ENCODE results near the gene CSNK2A2. TPM values are rescaled to one million over a fixed set of nuclear protein-coding genes. Genes with fewer than 3 reads are reported as not detected.

The CSNK2A2 gene
- total RNA-seq, 1 donor from 2014 or later: 93.1 TPM

GRCh38 chr16:58155839-58156238 is 42.1 kb downstream of the CSNK2A2 start:
- no peak for DNase-seq (ENCODE audit: low spot score)
- no peaks in the 10 kb centered on the region for H3K9me3 Mint-ChIP-seq
- H3K27ac Mint-ChIP-seq: no peak overlapping the region
- intact Hi-C loops (cut with micrococcal nuclease): no loop called here
- H3K27me3 Mint-ChIP-seq (ENCODE audit: insufficient read depth): no peaks in the 10 kb centered on the region
- H3K4me1 Mint-ChIP-seq (ENCODE audit: low read depth): peaks cover 5% of the 10 kb centered on the region
- peaks cover 5% of the 10 kb centered on the region for H3K36me3 Mint-ChIP-seq (ENCODE audit: low read depth)
- no peak overlapping the region for H3K4me3 Mint-ChIP-seq

DNA sequence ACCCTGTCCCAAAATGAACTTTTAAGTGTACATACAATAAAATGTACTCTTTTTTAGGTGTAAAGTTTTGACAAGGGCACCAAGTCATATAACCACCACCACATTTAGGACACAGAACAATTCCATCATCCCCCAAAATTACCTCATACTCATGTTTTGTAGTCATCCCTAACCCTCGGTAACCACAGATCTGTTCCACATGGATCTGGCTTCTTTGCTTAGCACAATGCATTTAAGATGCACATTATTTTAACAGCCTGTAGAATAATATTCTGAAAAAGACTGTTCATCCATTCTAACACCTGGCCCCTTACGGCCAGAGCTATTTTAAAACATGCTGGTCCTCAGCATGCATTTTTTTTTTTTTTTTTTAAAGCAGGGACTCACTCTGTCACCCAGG is 43.6 kb downstream of the CSNK2A2 start:
- H3K36me3 Mint-ChIP-seq (ENCODE audit: low read depth): peaks cover 5% of the 10 kb centered on the region
- no peak for DNase-seq (ENCODE audit: low spot score)
- no peak overlapping the region for H3K4me3 Mint-ChIP-seq
- no peaks in the 10 kb centered on the region for H3K9me3 Mint-ChIP-seq
- peaks cover 5% of the 10 kb centered on the region for H3K4me1 Mint-ChIP-seq (ENCODE audit: low read depth)
- intact Hi-C loops (cut with micrococcal nuclease): no loop called here
- no peak overlapping the region for H3K27ac Mint-ChIP-seq
- no peaks in the 10 kb centered on the region for H3K27me3 Mint-ChIP-seq (ENCODE audit: insufficient read depth)

DNA sequence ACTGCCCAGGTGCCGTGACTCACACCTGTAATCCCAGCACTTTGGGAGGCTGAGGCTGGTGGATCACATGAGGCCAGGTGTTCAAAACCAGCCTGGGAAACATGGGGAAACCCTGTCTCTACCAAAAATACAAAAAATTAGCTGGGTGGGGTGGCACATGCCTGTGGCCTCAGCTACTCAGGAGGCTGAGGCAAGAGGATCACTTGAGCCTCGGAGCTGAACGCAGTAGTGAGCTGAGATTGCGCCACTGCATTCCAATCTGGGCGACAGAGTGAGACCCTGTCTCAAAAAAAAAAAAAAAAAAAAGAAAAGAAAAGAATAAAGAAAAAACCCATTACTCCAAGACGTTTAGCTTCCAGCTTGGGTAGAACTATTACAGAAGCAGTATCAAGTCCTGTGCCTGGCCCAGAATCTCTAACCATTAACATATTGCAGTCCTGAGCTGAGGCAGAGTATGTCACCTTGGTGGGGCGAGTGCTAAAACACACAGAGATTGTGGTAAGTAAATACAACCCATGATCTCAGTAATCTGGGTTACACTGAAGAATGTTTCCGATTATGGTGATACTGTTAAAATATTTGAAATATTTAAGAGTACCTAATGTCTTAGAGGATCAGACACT is 45.5 kb downstream of the CSNK2A2 start:
- peaks cover 5% of the 10 kb centered on the region for H3K4me1 Mint-ChIP-seq (ENCODE audit: low read depth)
- no peaks in the 10 kb centered on the region for H3K36me3 Mint-ChIP-seq (ENCODE audit: low read depth)
- DNase-seq (ENCODE audit: low spot score): no peak
- no peak overlapping the region for H3K27ac Mint-ChIP-seq
- no peak overlapping the region for H3K4me3 Mint-ChIP-seq
- intact Hi-C loops (cut with micrococcal nuclease): no loop called here
- no peaks in the 10 kb centered on the region for H3K9me3 Mint-ChIP-seq
- H3K27me3 Mint-ChIP-seq (ENCODE audit: insufficient read depth): no peaks in the 10 kb centered on the region

- intact Hi-C loops (cut with micrococcal nuclease): no loop called here
- H3K4me1 Mint-ChIP-seq (ENCODE audit: low read depth): no peaks in the 10 kb centered on the region
- H3K27ac Mint-ChIP-seq: no peak overlapping the region
- no peaks in the 10 kb centered on the region for H3K36me3 Mint-ChIP-seq (ENCODE audit: low read depth)
- H3K27me3 Mint-ChIP-seq (ENCODE audit: insufficient read depth): peaks cover 3% of the 10 kb centered on the region
- no peaks in the 10 kb centered on the region for H3K9me3 Mint-ChIP-seq
- H3K4me3 Mint-ChIP-seq: no peak overlapping the region
- no peak for DNase-seq (ENCODE audit: low spot score)
Observed at GRCh38 chr16:58148526-58148925, 49.4 kb downstream of the CSNK2A2 start.

GRCh38 chr16:58148099-58148498 is 49.8 kb downstream of the CSNK2A2 start:
- Mint-ChIP-seq H3K36me3 (ENCODE audit: low read depth) (no peaks in the 10 kb centered on the region), H3K27ac (no peak overlapping the region), H3K4me1 (ENCODE audit: low read depth) (no peaks in the 10 kb centered on the region), H3K4me3 (no peak overlapping the region), H3K27me3 (ENCODE audit: insufficient read depth) (peaks cover 3% of the 10 kb centered on the region), H3K9me3 (no peaks in the 10 kb centered on the region)
- no peak for DNase-seq (ENCODE audit: low spot score)
- intact Hi-C loops (cut with micrococcal nuclease): no loop called here

- Mint-ChIP-seq H3K9me3 (peaks cover 22% of the 10 kb centered on the region), H3K36me3 (ENCODE audit: low read depth) (peaks cover 2% of the 10 kb centered on the region), H3K27me3 (ENCODE audit: insufficient read depth) (peaks cover 3% of the 10 kb centered on the region), H3K27ac (no peak overlapping the region), H3K4me1 (ENCODE audit: low read depth) (no peaks in the 10 kb centered on the region), H3K4me3 (no peak overlapping the region)
- DNase-seq (ENCODE audit: low spot score): no peak
- intact Hi-C loops (cut with micrococcal nuclease): no loop called here
Observed at GRCh38 chr16:58138852-58139251, 59.1 kb downstream of the CSNK2A2 start.

DNA sequence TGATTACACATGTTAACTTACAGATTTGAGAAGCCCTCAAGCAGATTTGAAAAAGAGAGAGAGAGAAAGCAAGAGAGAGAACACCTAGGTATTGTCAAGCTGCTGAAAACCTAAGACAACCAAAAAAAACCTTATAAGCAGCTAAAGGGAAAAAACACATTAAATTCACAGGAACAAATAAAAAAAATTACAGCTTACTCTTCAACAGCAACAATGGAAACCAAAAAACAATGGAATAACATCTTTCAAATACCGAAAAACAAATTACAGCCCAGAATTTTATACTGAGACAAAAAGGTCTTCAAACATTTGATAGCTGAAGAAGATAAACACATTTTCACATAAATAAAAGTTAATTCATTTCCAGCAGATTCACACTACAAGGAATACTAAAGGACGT is 60.3 kb downstream of the CSNK2A2 start:
- no peak overlapping the region for H3K27ac Mint-ChIP-seq
- no peaks in the 10 kb centered on the region for H3K4me1 Mint-ChIP-seq (ENCODE audit: low read depth)
- peaks cover 2% of the 10 kb centered on the region for H3K36me3 Mint-ChIP-seq (ENCODE audit: low read depth)

DNA sequence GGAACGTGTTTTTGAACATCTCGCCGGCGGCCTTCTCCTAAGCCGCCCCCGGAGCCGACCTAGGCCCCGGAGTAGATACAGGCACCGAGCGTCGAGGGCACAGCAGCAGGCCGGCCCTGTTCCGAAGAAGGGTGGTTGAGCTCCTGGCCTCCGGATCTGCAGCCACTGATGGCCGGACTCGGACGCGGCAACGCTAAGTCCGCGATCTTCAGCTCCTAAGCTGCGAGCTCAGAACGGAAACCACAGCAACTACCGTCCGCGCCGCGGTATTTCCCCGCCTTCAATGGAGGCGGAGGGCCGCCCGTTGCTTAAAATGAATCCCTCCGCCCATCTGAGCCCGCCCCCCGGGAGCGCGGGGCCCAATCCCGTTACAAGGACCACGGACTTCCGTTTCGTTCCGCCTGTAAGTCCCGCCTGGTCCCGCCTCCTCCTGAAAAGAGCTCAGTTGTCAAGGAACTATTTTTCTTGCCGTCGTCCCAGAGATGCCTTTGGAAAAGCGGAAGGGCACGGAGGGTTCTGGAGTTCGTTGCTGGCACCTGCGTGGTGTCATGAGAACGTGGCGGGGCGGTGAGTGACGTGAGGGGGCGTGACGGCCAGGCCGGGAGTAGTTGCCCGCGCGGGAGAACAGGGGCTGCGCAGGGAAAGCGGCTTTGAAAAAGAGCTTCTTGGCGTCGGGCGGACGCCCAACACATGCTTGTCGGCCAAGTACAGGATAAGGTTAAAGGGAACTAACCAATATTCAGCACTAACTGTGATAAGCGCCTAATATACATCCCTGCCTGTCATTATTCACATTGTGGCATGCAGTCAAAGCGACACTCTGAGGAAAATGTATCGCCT is 68.6 kb downstream of the CSNK2A2 start, which contains the start of gene CFAP20:
TSS of gene CFAP20 (minus strand) at position 285 of the 840 bp plus-strand sequence. CDS start at position 19, 266 bp downstream.
- no peaks in the 10 kb centered on the region for H3K9me3 Mint-ChIP-seq

More for the DNA sequence above, 60.3 kb downstream of the CSNK2A2 start:
- H3K27me3 Mint-ChIP-seq (ENCODE audit: insufficient read depth): peaks cover 3% of the 10 kb centered on the region
- DNase-seq (ENCODE audit: low spot score): no peak
- intact Hi-C loops (cut with micrococcal nuclease): no loop called here
- H3K4me3 Mint-ChIP-seq: no peak overlapping the region
- H3K9me3 Mint-ChIP-seq: peaks cover 22% of the 10 kb centered on the region

GRCh38 chr16:58128711-58129096 is 69.2 kb downstream of the CSNK2A2 start:
- DNase-seq (ENCODE audit: low spot score): no peak
- Mint-ChIP-seq H3K4me3 (peak overlapping the region; percentile 84), H3K36me3 (ENCODE audit: low read depth) (peaks cover 6% of the 10 kb centered on the region), H3K27me3 (ENCODE audit: insufficient read depth) (no peaks in the 10 kb centered on the region), H3K9me3 (no peaks in the 10 kb centered on the region), H3K4me1 (ENCODE audit: low read depth) (peaks cover 38% of the 10 kb centered on the region), H3K27ac (peak overlapping the region; percentile 83)
- intact Hi-C loops (cut with micrococcal nuclease): loop anchor here (1.0 to 10.0 kb wide), 16 partner anchors 49 to 1194 kb away; partner anchors contain the start of genes CCDC102A, CSNK2A2, GINS3 and GOT2

More for the DNA sequence above, 68.6 kb downstream of the CSNK2A2 start, which contains the start of gene CFAP20:
- intact Hi-C loops (cut with micrococcal nuclease): loop anchor here (1.0 to 10.0 kb wide), 16 partner anchors 48 to 1195 kb away; partner anchors contain the start of genes CCDC102A, CSNK2A2, GINS3 and GOT2
- DNase-seq (ENCODE audit: low spot score): peak; percentile 96
- Mint-ChIP-seq H3K27me3 (ENCODE audit: insufficient read depth) (no peaks in the 10 kb centered on the region), H3K4me1 (ENCODE audit: low read depth) (peaks cover 32% of the 10 kb centered on the region), H3K4me3 (peak within 1 kb of the TSS; percentile 84), H3K27ac (peak within 1 kb of the TSS; percentile 83), H3K36me3 (ENCODE audit: low read depth) (peaks cover 6% of the 10 kb centered on the region)

GRCh38 chr16:58128181-58128631 is 69.7 kb downstream of the CSNK2A2 start:
- Mint-ChIP-seq H3K4me1 (ENCODE audit: low read depth) (peaks cover 40% of the 10 kb centered on the region), H3K4me3 (peak overlapping the region; percentile 84), H3K9me3 (no peaks in the 10 kb centered on the region), H3K36me3 (ENCODE audit: low read depth) (peaks cover 6% of the 10 kb centered on the region), H3K27ac (peak overlapping the region; percentile 76), H3K27me3 (ENCODE audit: insufficient read depth) (no peaks in the 10 kb centered on the region)
- no peak for DNase-seq (ENCODE audit: low spot score)
- intact Hi-C loops (cut with micrococcal nuclease): loop anchor here (2.0 to 10.0 kb wide), 8 partner anchors 49 to 1193 kb away; partner anchors contain the start of genes CCDC102A, GINS3, GOT2 and HERPUD1

- intact Hi-C loops (cut with micrococcal nuclease): loop anchor here (1.0 to 10.0 kb wide), 9 partner anchors 50 to 1193 kb away; partner anchors contain the start of genes CCDC102A, GINS3, GOT2 and HERPUD1
- Mint-ChIP-seq H3K4me1 (ENCODE audit: low read depth) (peaks cover 43% of the 10 kb centered on the region), H3K4me3 (peak overlapping the region; percentile 84), H3K9me3 (no peaks in the 10 kb centered on the region), H3K36me3 (ENCODE audit: low read depth) (peaks cover 6% of the 10 kb centered on the region), H3K27ac (peak overlapping the region; percentile 16), H3K27me3 (ENCODE audit: insufficient read depth) (no peaks in the 10 kb centered on the region)
- DNase-seq (ENCODE audit: low spot score): no peak
Observed at GRCh38 chr16:58127634-58128033, 70.3 kb downstream of the CSNK2A2 start.

DNA sequence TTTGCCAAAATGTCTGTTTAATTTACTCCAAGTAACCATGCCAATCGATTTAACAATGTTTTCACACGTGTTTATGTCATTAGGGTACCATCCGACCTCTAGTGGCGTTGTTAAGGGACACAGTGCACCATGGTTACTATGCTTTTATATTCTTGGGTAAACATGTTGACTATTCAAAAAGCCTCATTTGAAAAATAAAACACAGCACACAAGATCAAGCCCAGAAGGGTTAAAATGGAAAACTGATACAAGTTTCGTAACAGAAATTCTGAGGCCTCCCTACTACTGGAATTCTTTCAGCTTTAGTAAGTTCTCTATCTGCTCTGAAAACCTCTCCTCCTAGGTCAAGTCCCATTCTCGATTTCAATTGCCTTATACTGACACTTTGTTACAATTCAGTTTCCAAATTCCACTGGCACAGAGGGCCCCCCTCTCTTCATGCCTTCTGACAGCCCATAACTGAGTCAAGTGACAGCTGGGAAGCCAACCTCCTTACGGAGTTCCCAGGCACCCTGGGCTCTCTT is 70.8 kb downstream of the CSNK2A2 start:
- DNase-seq (ENCODE audit: low spot score): no peak
- intact Hi-C loops (cut with micrococcal nuclease): loop anchor here (1.0 to 10.0 kb wide), 8 partner anchors 50 to 1192 kb away; partner anchors contain the start of genes CCDC102A, GOT2 and HERPUD1
- Mint-ChIP-seq H3K9me3 (no peaks in the 10 kb centered on the region), H3K4me1 (ENCODE audit: low read depth) (peaks cover 45% of the 10 kb centered on the region), H3K36me3 (ENCODE audit: low read depth) (peaks cover 6% of the 10 kb centered on the region), H3K4me3 (peak overlapping the region; percentile 84), H3K27ac (peak overlapping the region; percentile 76), H3K27me3 (ENCODE audit: insufficient read depth) (no peaks in the 10 kb centered on the region)
